ENCODE measurements around the gene CCL11.

Gene CCL11

DNA sequence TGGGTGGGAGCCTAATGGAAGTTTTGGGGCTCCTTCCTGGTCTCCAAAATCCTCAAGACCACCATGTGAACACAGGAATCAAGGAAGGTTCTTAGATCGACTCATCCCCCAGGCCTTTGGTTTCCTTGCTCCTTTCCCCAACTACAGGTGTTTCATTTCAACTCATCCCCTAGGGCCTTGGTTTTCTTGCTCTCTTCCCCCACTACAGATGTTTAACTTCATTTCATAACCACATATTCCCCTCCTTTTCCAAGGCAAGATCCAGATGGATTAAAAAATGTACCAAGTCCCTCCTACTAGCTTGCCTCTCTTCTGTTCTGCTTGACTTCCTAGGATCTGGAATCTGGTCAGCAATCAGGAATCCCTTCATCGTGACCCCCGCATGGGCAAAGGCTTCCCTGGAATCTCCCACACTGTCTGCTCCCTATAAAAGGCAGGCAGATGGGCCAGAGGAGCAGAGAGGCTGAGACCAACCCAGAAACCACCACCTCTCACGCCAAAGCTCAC is at the start of gene CCL11:
TSS of gene CCL11 (plus strand) at position 457 of the 507 bp plus-strand sequence. CDS start 67 bp downstream, outside the sequence.
- no peak for DNase-seq

DNA sequence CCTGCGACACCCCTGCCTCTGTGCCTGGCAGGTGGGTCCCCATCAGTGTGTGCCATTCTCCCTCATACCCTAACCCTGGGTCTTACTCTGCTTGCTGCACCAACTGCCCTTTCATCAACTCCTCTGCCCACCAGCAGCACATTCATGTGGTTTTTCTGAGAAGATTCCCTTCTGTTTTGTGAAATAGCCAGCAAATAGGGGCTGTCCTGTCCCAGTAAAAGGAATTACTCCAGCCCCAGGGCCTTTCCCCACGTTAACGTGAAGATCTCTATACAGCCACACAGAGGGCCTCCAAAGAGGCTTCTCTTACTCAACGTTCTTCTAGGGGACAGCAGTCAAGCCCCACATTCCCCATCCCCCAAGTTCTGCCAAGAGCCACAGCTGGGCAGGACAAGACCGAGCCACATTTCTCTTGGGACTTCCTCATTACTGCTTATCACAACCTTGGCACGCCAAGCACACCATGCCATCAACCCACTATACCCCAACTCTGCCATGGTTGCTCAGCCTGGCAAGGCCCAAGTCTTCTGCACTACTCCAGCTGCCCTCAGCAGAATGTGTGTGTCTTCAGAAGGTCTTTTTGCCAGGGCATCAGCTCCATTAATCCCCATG is 49.2 kb upstream of the CCL11 start:
- no peak for DNase-seq

DNA sequence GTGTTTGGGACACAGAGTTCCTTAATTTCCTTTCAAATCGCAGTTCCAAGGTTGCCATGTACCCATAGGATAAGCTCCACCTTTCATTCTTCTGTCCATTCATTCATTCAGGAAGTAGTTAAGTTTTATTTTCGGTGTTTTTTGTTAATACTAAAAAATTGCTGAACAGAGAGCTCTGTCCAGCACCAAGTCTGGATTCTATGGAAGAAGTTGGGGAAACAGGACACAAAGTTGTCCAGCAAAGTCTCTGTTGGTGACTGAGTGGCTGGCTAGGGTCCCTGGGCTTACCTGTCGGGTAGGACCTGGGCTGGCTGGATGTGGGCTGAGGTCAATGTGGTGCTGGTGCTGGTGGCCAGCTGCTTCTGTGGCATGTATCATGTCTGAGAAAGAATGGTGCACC is 48.1 kb upstream of the CCL11 start:
- DNase-seq, result no peak

DNA sequence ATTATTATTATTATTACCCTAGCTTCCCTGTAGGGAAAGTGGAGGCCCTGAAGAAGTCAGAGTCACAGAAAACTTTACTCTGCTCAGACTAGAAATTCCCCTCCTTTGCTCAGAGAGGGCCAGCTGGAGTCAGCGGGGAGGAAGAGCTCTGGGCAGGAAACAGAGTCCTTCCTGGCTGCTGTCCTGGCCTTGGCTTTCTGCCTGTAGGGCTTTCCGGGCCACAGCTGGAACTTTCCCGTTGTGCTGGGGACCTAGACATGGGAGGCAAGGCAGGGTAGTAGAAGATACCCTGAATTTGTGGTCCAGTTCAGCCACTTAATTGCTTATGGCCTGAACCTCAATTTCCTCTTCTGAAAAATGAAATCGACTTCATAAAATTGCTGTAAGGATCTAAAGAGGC is 44.5 kb upstream of the CCL11 start:
- DNase-seq, result no peak

DNA sequence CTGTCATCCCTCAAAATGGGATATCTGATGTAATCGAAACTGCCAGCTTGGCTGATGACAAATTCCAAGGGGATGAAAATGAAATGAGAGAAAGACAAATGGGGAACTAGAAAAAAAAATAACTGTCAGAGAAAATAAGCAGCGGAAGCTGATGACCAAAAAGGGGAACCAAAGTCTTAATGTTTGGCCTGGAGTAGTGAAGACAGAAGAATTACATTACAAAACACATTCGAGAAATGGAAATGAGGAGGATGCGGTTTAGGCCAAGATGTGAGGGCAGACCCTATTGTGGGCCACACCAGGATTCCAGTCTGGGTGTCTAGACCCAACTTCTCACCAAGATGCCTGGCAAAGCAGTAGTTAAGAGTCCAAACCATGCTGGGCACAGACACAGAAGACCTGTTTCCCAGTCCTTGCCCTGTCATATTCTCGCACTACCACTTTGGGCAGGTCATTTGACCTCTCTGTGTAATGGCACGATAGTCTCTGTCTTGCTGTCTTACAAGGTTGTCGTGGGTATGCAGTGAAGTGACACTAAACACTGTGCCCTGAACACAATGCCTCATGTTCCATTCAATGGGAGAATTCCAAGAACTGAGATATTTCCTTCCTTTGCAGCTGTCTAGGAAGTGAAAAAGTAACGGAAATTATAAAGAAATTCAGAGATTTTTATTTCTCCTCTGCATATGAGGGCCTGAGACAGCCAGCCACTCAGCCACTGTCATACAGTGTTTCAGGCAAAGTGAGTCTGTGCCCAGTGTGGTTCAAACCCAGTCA is 42.8 kb upstream of the CCL11 start:
- no peak for DNase-seq

DNA sequence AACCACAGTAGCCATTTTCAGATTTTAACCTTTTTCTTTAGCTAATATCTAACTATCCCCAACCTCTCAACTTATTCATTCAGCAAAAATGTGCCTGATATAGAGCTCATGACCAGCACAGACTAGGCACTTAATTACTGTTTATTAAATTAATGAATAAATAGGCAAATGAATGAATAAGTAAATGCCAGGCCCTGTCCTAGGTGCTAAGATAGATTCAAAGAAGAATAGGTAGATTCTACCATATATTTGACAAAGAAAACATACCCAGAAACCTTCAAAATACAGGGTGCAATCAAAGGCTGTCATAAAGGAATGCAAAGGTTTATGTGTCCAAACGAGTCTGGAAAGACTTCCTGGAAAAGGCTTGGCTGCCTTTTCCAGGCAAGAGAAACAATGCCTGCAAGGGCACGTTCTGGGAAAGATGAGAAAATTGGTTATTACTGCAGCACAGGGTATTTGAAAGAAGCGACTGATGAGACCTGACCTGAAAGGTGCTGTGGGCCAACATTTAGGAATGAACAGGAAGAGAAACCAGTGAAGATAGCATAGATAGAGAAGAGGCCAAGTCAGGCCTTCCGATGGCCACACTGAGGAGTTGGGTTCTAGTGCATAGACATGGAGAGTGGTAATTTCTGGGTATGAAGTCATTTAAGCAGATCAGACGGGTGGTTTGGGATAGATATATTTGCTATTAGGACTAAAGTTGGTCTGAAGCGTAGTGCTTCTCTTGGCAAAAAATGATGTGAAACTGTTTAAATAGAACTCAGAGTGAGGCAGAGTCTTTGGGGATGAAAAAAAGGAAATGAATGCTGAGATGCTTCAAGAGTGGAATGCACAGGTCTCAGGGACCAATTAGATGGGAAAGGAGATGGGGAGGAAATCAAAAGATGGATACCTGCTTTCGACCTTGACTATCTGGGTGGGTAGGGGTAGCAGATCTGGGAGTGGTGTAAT is 41.9 kb upstream of the CCL11 start:
- DNase-seq, result no peak

DNA sequence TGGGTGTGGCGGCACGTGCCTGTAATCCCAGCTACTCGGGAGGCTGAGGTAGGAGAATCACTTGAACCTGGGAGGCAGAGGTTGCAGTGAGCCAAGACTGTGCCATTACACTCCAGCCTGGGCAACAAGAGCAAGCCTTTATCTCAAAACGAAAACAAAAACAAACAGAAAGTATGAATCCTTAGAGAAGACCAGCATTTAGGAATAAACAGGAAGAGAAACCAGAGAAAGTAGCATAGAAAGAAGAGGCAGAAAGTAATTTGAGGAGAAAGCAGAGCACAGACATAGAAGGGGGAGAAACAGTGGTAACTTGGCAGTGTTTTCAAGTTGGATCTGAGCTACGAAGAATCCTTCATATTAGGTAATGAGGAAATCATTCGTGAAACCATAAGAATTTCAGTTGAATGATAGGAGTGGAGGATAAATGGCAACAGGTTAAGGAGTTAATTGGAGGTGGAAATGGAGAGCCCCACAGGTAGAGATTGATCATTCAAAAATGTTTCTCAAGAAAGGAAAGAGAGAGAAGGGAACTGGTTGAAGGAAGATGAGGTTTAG is 40.1 kb upstream of the CCL11 start:
- DNase-seq, result no peak

DNA sequence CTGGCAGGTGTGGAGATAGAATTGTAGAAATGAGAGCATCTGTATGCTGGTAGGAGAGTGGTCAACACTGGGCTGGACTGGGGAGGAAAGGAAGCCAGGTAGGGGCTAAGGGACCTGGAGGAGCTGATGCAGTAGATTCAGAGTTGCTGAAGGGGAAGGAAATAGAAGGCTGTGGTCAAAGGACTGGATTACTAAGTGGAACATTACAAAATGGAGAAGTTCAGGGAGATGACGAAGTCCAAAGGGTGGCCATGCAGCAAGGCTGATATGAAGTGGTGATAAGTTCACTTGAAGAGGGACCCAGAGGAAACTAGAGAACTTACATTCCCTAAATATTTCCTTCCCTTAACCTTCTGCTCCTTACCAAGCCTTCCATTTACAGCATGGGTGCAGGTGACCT is 39.1 kb upstream of the CCL11 start:
- DNase-seq, result no peak

DNA sequence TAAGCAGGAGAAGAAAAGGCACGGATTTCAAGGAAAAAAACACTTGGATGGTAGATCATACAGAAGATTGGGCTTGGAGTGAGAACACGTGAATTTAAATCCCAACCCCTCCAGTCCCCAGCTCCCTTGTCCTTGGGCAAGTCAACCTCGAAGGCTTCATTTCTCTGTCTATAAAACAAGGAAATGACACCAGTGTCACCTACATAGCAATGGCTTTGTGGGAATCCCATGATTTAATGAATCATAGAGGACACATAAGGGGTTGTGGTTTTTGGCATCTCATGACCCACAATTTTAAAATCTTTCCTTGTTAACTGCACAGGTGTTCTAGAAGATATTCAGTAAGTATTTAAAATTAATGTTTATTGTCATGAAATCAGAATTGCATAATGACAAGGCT is 38.7 kb upstream of the CCL11 start:
- no peak for DNase-seq

DNA sequence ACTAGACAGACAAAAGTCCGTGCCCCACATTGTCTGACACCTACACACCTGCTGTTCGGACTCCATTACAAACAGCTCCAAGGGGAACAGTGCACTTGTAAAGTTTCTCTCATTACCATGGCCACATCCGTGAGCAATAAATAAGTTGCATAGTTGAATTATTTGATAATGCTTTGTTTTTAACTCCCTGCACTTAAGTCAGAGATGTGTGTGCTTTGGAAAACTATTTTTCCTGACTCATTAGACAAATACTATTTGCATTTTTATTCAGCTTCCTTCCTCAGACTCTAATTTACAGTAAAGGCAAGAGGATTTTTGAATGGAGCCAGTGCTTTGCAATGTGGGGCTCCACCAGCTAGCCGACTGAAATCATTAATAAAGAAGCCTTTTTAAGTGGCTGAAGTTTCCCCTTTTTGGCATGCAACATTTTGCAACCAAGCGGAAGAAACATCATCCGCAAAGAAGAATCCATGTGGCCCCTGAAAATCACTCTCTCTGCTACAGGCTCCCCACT is 37.0 kb upstream of the CCL11 start:
- no peak for DNase-seq

DNA sequence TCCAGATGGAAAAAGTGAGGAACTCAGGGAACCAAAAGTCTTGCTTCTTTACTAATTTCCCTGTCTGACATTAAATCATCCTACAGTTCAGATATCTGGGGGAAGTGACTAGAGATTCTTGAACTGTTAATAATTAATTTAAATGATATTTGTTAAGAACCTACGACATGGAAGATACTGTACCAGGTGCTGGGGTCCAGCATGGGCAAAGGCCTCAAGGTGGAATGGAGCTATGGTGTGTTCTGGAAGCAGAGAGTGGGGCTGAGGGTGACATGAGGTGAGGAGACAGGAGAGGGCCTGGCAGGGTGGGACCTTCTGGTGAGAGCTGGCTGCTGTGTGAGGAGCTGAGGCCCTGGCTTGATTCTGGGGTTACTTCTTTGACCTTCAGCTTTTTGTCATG is 36.5 kb upstream of the CCL11 start:
- DNase-seq, result no peak

DNA sequence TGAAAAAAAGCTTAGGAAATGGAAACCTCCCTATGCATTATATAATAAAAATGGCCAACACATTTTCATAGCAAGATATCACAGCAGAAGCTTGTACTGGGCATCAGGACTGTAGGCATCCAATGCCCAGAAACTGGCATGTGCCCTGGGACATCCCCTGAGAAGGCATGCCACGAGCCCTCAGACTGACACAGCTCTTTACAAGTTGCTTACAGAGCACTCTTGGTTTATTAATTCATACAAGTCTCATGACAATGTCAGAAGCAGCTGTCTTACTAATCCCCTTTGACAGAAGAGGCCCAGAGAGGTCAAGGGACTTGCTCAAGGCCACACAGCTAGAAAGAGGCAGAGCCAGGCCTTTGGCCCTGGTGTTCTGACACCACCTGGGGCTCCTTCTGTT is 36.1 kb upstream of the CCL11 start:
- no peak for DNase-seq

DNA sequence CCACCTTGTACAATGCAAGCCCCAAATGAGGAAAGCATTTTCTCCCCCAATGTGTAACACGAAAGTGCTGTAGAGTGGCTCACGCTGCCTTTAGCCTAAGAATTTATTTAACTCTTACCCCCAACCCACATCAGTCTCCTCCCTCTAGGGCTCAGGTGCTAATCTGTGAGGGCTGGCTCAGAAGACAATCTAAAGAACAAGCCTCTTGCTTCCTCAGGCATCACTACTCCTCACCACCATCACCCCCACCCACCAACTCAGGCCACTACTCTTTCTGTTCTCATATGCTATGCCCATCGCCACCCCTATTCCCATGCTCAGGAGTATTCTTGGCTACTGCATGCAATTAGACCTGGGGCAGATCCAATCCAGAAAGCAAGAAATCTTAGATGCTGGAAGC is 34.4 kb upstream of the CCL11 start:
- no peak for DNase-seq

DNA sequence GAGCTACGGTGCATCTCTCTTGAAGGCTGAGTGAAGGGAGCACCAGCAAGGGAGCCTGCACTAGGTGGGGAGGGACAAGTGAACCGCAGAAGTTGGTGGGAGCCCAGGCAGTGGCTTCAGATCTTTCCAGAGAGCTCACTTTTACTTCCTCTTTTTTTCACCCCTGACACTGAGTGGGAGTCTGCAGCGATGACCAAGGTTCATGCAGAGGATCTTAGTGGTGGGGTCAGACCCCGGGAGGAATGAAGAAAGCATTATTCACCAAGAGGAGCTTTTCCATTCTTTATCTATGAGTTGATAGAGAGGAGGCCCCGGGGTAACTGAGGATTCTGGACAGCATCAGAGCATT is 33.5 kb upstream of the CCL11 start:
- DNase-seq, result no peak

DNA sequence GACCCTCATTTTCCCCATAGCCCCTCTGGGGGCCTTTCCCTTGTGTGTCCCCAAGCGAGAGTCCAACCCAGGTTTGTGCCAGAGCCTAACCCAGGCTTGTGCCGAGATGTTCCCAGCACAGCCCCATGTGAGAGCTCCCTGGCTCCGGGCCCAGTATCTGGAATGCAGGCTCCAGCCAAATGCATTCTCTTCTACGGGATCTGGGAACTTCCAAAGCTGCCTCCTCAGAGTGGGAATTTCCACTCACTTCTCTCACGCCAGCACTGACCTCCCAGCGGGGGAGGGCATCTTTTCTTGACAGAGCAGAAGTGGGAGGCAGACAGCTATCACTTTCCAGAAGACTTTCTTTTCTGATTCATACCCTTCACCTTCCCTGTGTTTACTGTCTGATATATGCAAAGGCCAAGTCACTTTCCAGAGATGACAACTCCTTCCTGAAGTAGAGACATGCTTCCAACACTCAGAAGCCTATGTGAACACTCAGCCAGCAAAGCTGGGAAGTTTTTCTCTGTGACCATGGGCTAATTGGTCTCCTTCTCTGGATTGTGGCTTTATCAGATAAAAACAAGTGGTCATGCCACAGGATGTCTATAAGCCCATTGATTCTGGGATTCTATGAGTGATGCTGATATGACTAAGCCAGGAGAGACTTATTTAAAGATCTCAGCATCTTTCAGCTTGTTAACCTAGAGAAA is 33.0 kb upstream of the CCL11 start:
- DNase-seq, result no peak

DNA sequence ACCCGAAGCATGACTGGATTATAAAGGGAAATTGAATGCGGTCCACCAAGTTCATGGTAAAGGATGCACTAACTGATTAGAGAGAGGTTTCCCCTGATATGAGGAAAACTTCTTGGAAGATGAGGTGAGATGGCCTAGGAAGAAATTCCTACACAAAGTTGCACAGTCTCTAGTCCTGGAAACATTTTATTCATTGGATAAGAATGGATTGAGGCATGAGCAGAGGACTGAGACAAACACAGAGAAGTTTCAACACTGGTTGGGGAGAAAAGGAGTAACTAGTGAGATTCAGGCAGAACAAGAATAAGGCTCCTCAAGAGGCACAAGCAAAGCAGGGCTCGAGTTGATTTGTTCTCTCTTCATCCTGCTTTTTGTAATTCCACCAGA is 32.4 kb upstream of the CCL11 start:
- no peak for DNase-seq

DNA sequence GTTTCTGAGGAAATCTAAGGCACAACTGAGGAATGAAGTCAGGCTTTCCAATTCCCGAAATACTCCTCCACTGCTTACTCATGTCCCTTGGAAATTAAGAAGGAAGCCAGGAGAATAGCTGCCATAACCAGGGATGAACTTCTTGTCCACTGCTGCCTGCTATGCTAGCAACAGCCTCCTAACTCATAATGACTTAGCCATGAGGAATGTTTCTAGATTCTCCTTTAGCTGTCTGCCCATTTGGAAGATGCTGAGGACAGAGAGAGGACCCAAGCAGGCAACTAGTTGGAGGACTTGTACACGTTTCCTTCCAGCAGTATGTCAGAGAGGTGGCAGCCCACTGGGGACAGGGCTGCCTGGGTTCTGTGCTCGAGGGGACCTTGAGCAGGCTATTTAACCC is 31.4 kb upstream of the CCL11 start:
- no peak for DNase-seq

DNA sequence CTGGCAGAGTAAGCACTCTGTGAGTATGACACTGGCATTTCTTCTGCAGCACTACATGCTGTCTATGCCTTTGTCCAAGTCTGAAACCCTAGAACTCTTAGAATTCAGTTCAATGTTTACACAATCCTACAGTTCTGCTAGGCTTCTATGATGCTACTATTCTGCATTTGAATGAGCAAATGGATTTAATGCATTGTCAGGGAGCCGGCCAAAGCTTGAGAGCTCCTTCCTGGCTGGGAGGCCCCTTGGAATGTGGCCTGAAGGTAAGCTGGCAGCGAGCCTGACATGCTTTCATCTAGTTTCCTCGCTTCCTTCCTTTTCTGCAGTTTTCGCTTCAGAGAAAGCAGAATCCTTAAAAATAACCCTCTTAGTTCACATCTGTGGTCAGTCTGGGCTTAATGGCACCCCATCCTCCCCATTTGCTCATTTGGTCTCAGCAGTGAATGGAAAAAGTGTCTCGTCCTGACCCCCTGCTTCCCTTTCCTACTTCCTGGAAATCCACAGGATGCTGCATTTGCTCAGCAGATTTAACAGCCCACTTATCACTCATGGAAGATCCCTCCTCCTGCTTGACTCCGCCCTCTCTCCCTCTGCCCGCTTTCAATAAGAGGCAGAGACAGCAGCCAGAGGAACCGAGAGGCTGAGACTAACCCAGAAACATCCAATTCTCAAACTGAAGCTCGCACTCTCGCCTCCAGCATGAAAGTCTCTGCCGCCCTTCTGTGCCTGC is 30.7 kb upstream of the CCL11 start, which contains the start of gene CCL2:
TSS of gene CCL2 (plus strand) at position 635 of the 730 bp plus-strand sequence. CDS start at position 700, 65 bp downstream.
- no peak for DNase-seq

DNA sequence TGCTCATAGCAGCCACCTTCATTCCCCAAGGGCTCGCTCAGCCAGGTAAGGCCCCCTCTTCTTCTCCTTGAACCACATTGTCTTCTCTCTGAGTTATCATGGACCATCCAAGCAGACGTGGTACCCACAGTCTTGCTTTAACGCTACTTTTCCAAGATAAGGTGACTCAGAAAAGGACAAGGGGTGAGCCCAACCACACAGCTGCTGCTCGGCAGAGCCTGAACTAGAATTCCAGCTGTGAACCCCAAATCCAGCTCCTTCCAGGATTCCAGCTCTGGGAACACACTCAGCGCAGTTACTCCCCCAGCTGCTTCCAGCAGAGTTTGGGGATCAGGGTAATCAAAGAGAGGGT is 30.2 kb upstream of the CCL11 start:
- DNase-seq, result no peak

DNA sequence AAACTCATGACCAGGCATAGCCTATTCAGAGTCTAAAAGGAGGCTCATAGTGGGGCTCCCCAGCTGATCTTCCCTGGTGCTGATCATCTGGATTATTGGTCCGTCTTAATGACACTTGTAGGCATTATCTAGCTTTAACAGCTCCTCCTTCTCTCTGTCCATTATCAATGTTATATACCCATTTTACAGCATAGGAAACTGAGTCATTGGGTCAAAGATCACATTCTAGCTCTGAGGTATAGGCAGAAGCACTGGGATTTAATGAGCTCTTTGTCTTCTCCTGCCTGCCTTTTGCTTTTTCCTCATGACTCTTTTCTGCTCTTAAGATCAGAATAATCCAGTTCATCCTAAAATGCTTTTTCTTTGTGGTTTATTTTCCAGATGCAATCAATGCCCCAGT is 29.7 kb upstream of the CCL11 start:
- no peak for DNase-seq

DNA sequence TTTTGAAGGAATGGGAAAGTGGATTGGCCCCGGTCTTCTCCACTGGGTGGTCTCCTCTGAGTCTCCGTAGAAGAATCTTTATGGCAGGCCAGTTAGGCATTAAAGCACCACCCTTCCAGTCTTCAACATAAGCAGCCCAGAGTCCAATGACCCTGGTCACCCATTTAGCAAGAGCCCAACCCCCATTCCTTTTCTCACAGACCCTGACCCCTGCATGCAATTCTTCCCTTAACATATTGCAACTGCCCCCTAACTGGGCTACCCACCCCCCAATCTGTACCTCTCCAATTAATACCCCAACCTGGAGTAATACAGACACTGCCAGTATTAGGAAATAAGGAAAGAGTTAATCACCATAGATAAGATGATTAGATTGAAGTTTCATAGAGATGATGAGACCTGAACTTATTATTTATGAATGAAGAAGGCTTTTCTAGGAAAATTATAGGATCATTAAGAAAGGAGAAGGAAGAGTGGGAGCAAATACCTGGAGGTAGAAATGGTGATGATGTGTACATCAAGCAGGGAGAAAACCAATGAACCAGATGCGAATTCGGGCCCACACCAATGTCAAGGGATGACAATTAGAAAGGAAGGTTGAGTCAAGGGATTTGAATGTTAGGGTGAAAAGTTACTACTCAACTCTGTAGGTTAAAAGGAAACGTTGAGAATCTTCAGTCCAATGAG is 28.1 kb upstream of the CCL11 start:
- no peak for DNase-seq

Measured in SHP77 (cell line).